Stomach (tissue), 4 donors: ENCODE results near the gene DCC.

Experiments used
- POLR2A ChIP-seq, 4 donors: fragments of 450-650 bp; IDR thresholded peaks; one replicate each; pipeline ENCODE4 v1.6.1; 2016; ENCODE audit warnings: antibody characterized with exemption in 4 of 4, control low read depth in 2 of 4, mild to moderate bottlenecking in 1 of 4, moderate library complexity in 1 of 4
- TF ChIP-seq, protein P1 (sequence below), 7 experiments: fragments of 450-650 bp in 4 of 7; fragments of 200-600 bp in 3 of 7; sonication (generic) in 3 of 7; IDR thresholded peaks; one replicate each; pipeline ENCODE4 v1.5.1; 2016 to 2019; ENCODE audit warnings: antibody characterized with exemption in 7 of 7, control low read depth in 2 of 7, mild to moderate bottlenecking in 1 of 7

DNA sequence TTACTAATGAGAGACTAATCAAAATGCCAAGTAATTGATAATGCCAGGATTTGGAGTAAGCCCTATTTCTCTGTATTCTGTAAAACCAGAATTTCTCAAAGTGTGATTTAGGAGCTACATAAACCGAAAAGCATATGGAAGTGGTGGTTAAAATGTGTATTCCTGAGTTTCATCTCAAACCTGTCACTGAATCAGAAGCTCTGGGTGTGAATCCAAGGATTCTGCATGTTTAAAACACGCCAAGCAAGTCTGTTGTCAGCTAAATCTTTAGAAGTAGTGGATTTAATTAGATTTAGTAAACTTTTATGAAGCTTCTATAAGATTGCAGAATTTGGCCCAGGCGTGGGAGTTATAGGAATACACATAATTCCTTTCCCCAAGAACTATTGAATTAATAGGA is 700.3 kb downstream of the DCC start:
- TF ChIP-seq POLR2A (IDR thresholded peaks at IDR 0.05), result no peak
- TF ChIP-seq, protein P1, sequence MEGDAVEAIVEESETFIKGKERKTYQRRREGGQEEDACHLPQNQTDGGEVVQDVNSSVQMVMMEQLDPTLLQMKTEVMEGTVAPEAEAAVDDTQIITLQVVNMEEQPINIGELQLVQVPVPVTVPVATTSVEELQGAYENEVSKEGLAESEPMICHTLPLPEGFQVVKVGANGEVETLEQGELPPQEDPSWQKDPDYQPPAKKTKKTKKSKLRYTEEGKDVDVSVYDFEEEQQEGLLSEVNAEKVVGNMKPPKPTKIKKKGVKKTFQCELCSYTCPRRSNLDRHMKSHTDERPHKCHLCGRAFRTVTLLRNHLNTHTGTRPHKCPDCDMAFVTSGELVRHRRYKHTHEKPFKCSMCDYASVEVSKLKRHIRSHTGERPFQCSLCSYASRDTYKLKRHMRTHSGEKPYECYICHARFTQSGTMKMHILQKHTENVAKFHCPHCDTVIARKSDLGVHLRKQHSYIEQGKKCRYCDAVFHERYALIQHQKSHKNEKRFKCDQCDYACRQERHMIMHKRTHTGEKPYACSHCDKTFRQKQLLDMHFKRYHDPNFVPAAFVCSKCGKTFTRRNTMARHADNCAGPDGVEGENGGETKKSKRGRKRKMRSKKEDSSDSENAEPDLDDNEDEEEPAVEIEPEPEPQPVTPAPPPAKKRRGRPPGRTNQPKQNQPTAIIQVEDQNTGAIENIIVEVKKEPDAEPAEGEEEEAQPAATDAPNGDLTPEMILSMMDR (IDR thresholded peaks at IDR 0.05), result no peak
